SK-N-SH (cell line): ENCODE measurements around the gene CALCOCO2.

Experiments
- EP300 ChIP-seq, 2 experiments: IDR thresholded peaks; 2 replicates each; pipeline versions ENCODE4 v1.4.0 to v1.6.1; 2012; ENCODE audit warnings: borderline replicate concordance in 1 of 2, low read depth in 1 of 2, low read length in 1 of 2
- EZH2phosphoT487 ChIP-seq: fragments of 200-600 bp; sonication (generic); IDR thresholded peaks from 2 replicates; pipeline ENCODE4 v1.6.1; 2017; ENCODE audit warnings: low read depth, mixed run types, mild to moderate bottlenecking, antibody characterized with exemption, moderate library complexity, borderline replicate concordance
- GABPA ChIP-seq: IDR thresholded peaks from 2 replicates; pipeline ENCODE4 v1.4.0; 2012; ENCODE audit warnings: low read depth, mild to moderate bottlenecking
- GATA2 ChIP-seq: sonication (generic); formaldehyde crosslinking; IDR thresholded peaks from 2 replicates; pipeline ENCODE4 v1.5.0; 2020; ENCODE audit warnings: mild to moderate bottlenecking, missing genetic modification reagents
- POLR2AphosphoS5 ChIP-seq: IDR thresholded peaks from 2 replicates; pipeline ENCODE4 v1.6.1; 2012; ENCODE audit warnings: low read depth, low read length
- RAD21 ChIP-seq: IDR thresholded peaks from 2 replicates; pipeline ENCODE4 v1.6.1; 2012; ENCODE audit warnings: mild to moderate bottlenecking, low read length
- RCOR1 ChIP-seq: fragments of 150-350 bp; IDR thresholded peaks from 2 replicates; pipeline ENCODE4 v1.6.1; 2017; ENCODE audit warnings: antibody characterized with exemption, low read length
- TEAD4 ChIP-seq: IDR thresholded peaks from 2 replicates; pipeline ENCODE4 v1.4.0; 2012; ENCODE audit warnings: mild to moderate bottlenecking, borderline replicate concordance; ENCODE audit not compliant: insufficient read depth
- YY1 ChIP-seq: IDR thresholded peaks from 2 replicates; pipeline ENCODE4 v1.4.0; 2012; ENCODE audit warnings: low read depth, mild to moderate bottlenecking
- TF ChIP-seq, protein P1 (sequence below): IDR thresholded peaks from 2 replicates; pipeline ENCODE4 v1.6.1; 2012; ENCODE audit warnings: mild to moderate bottlenecking, low read depth, low read length, moderate library complexity
- TF ChIP-seq, protein P2 (sequence below): fragments of 200-600 bp; sonication (generic); IDR thresholded peaks from 2 replicates; pipeline ENCODE4 v1.6.1; 2017; ENCODE audit warnings: antibody characterized with exemption, mild to moderate bottlenecking, moderate library complexity
- TF ChIP-seq, protein P3 (sequence below): IDR thresholded peaks from 2 replicates; pipeline ENCODE4 v1.4.0; 2012; ENCODE audit warnings: low read depth, borderline replicate concordance
- TF ChIP-seq, protein P4 (sequence below): fragments of 150-350 bp; IDR thresholded peaks from 2 replicates; pipeline ENCODE4 v1.6.1; 2016; ENCODE audit warnings: mild to moderate bottlenecking, low read depth, low read length

DNA sequence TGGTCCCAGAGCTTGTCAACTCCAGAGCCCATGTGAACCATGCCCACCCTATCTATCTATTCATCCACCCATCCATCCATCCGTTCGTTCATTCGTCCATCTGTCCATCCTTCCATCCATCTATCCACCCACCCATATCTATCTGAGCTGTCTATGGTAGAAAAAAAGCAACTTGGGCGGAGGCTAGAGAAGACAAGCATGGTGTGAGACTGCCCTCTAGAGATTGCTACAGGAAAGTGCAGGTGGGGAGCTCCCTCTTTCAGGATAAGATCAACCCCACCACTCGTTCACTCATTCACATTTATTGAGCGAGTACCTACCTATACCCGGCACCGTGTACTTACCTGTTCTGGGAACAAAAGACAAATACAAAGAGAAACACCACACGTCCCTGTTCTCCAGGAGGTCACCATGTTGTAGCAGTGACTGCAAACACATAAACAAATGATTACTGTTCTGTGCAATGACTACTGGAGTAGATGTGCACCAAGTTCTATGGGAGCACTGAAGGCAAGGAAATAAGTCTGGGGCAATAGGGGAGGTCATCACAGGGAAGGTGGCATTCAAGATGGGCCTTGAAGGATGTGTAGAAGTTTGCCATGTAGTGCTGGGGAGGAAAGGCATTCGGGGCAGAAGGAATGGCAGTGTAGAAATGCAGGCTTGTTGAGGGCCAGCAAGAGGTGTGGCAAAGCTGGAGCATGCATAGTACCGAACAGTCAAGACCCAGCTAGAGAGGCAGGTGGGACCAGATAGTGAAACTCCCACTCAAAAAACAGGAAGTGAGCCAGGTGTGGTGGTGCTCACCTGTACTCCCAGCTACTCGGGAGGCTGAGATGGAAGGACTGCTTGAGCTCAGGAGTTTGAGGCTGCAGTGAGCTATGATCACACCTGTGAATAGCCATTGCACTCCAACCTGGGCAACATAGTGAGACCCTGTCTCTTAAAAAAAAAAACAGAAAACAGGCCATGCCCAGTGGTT is 48.4 kb downstream of the CALCOCO2 start:
- TF ChIP-seq YY1 (no peak), EP300 (IDR thresholded peaks at IDR 0.05; ENCODE audit: borderline replicate concordance in 1 of 2, low read depth in 1 of 2, low read length in 1 of 2) (no peak), POLR2AphosphoS5 (no peak), RAD21 (peak; percentile 100), TEAD4 (no peak), GABPA (no peak), EZH2phosphoT487 (no peak), GATA2 (CRISPR knock-in tag) (no peak), RCOR1 (no peak)
- TF ChIP-seq, protein P1, sequence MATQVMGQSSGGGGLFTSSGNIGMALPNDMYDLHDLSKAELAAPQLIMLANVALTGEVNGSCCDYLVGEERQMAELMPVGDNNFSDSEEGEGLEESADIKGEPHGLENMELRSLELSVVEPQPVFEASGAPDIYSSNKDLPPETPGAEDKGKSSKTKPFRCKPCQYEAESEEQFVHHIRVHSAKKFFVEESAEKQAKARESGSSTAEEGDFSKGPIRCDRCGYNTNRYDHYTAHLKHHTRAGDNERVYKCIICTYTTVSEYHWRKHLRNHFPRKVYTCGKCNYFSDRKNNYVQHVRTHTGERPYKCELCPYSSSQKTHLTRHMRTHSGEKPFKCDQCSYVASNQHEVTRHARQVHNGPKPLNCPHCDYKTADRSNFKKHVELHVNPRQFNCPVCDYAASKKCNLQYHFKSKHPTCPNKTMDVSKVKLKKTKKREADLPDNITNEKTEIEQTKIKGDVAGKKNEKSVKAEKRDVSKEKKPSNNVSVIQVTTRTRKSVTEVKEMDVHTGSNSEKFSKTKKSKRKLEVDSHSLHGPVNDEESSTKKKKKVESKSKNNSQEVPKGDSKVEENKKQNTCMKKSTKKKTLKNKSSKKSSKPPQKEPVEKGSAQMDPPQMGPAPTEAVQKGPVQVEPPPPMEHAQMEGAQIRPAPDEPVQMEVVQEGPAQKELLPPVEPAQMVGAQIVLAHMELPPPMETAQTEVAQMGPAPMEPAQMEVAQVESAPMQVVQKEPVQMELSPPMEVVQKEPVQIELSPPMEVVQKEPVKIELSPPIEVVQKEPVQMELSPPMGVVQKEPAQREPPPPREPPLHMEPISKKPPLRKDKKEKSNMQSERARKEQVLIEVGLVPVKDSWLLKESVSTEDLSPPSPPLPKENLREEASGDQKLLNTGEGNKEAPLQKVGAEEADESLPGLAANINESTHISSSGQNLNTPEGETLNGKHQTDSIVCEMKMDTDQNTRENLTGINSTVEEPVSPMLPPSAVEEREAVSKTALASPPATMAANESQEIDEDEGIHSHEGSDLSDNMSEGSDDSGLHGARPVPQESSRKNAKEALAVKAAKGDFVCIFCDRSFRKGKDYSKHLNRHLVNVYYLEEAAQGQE: peak; percentile 84; the same call in 1 of the 2 replicates
- TF ChIP-seq, protein P2, sequence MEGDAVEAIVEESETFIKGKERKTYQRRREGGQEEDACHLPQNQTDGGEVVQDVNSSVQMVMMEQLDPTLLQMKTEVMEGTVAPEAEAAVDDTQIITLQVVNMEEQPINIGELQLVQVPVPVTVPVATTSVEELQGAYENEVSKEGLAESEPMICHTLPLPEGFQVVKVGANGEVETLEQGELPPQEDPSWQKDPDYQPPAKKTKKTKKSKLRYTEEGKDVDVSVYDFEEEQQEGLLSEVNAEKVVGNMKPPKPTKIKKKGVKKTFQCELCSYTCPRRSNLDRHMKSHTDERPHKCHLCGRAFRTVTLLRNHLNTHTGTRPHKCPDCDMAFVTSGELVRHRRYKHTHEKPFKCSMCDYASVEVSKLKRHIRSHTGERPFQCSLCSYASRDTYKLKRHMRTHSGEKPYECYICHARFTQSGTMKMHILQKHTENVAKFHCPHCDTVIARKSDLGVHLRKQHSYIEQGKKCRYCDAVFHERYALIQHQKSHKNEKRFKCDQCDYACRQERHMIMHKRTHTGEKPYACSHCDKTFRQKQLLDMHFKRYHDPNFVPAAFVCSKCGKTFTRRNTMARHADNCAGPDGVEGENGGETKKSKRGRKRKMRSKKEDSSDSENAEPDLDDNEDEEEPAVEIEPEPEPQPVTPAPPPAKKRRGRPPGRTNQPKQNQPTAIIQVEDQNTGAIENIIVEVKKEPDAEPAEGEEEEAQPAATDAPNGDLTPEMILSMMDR: peak; percentile 100
- TF ChIP-seq, protein P3, sequence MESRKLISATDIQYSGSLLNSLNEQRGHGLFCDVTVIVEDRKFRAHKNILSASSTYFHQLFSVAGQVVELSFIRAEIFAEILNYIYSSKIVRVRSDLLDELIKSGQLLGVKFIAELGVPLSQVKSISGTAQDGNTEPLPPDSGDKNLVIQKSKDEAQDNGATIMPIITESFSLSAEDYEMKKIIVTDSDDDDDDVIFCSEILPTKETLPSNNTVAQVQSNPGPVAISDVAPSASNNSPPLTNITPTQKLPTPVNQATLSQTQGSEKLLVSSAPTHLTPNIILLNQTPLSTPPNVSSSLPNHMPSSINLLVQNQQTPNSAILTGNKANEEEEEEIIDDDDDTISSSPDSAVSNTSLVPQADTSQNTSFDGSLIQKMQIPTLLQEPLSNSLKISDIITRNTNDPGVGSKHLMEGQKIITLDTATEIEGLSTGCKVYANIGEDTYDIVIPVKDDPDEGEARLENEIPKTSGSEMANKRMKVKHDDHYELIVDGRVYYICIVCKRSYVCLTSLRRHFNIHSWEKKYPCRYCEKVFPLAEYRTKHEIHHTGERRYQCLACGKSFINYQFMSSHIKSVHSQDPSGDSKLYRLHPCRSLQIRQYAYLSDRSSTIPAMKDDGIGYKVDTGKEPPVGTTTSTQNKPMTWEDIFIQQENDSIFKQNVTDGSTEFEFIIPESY: no peak
- TF ChIP-seq, protein P4, sequence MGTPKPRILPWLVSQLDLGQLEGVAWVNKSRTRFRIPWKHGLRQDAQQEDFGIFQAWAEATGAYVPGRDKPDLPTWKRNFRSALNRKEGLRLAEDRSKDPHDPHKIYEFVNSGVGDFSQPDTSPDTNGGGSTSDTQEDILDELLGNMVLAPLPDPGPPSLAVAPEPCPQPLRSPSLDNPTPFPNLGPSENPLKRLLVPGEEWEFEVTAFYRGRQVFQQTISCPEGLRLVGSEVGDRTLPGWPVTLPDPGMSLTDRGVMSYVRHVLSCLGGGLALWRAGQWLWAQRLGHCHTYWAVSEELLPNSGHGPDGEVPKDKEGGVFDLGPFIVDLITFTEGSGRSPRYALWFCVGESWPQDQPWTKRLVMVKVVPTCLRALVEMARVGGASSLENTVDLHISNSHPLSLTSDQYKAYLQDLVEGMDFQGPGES: no peak
